GM12878 (cell line): ENCODE results near the gene ERFL. TPM values are rescaled to one million over a fixed set of nuclear protein-coding genes. Genes with fewer than 3 reads are reported as not detected.

Experiments
- ATAC-seq: fragments of 200-7000 bp; cut with Tn5 transposase; 3 replicates; pipeline ENCODE4 v1.9.1; 2020; ENCODE audit warnings: mild to moderate bottlenecking, moderate library complexity
- BruUV-seq: library from RNA; stranded (reverse); fragments of 400-500 nt; replicated peaks from 2 replicates; lab custom pipeline; 2021; lab: Mats Ljungman, UMichigan
- CTCF ChIA-PET: fragments of 300-600 bp; sonication (Branson Sonifier 250); formaldehyde crosslinking; extraction: SDS; loops from one replicate; lab custom pipeline; 2021; ENCODE audit warnings: inconsistent platforms; lab: Yijun Ruan, JAX
- POLR2A ChIA-PET: fragments of 350-600 bp; formaldehyde crosslinking; extraction: SDS; loops from one replicate; lab custom pipeline; 2021; ENCODE audit warnings: inconsistent platforms; lab: Charles Lee
- RAD21 ChIA-PET: fragments of 300-600 bp; sonication (Branson Sonifier 250); formaldehyde crosslinking; loops from one replicate; lab custom pipeline; 2023; ENCODE audit warnings: antibody characterized with exemption; ENCODE audit not compliant: unreplicated experiment; lab: Charles Lee
- SMC1A ChIA-PET: fragments of 300-600 bp; sonication (Branson Sonifier 250); formaldehyde crosslinking; loops from one replicate; lab custom pipeline; 2023; ENCODE audit not compliant: unreplicated experiment, uncharacterized antibody; lab: Charles Lee
- DNase-seq: peaks from one replicate; pipeline ENCODE4 v3.0.0-alpha.2; 2011; ENCODE audit warnings: low read depth, low spot score
- FAIRE-seq: peaks from 3 replicates; lab custom pipeline; 2011; peaks lifted over from hg19 to GRCh38; lab: Jason Lieb, UNC
- H2AFZ ChIP-seq: 2 replicates; pipeline ENCODE4 v1.6.0; 2011; ENCODE audit warnings: low read depth, low read length, control low read depth; ENCODE audit not compliant: control insufficient read depth
- H3K27ac ChIP-seq: 2 replicates; pipeline ENCODE4 v1.5.1; 2011; ENCODE audit warnings: control low read depth; ENCODE audit not compliant: control insufficient read depth, insufficient read depth
- H3K27me3 ChIP-seq, 2 experiments: replicated peaks in 1 of 2; 2 replicates each; pipeline versions ENCODE4 v1.6.0 to v1.6.1; 2011; ENCODE audit warnings: low read length in 1 of 2; ENCODE audit not compliant: control insufficient read depth in 2 of 2, insufficient read depth in 2 of 2
- H3K36me3 ChIP-seq, 2 experiments: 2 replicates each; pipeline ENCODE4 v1.5.1; 2011; ENCODE audit warnings: low read length in 1 of 2; ENCODE audit not compliant: control insufficient read depth in 2 of 2, insufficient read depth in 2 of 2
- H3K4me1 ChIP-seq: 2 replicates; pipeline ENCODE4 v1.6.1; 2011; ENCODE audit warnings: mild to moderate bottlenecking, low read length, moderate library complexity, mixed read lengths; ENCODE audit not compliant: control insufficient read depth, insufficient read depth
- H3K4me2 ChIP-seq: 2 replicates; pipeline ENCODE4 v1.6.0; 2011; ENCODE audit warnings: control low read depth; ENCODE audit not compliant: control insufficient read depth, insufficient read depth
- H3K4me3 ChIP-seq: fragments of 200-600 bp; sonication (generic); 2 replicates; pipeline ENCODE4 v1.5.1; 2016
- H3K79me2 ChIP-seq: 2 replicates; pipeline ENCODE4 v1.6.0; 2011; ENCODE audit warnings: low read length; ENCODE audit not compliant: control insufficient read depth, insufficient read depth
- H3K9ac ChIP-seq: 2 replicates; pipeline ENCODE4 v1.8.0; 2011; ENCODE audit warnings: low read length, control low read depth, mixed read lengths; ENCODE audit not compliant: control insufficient read depth, insufficient read depth
- H3K9me3 ChIP-seq: replicated peaks from 3 replicates; pipeline ENCODE4 v1.5.1; 2011; ENCODE audit warnings: mild to moderate bottlenecking, low read length; ENCODE audit not compliant: control insufficient read depth, insufficient read depth
- H4K20me1 ChIP-seq: 2 replicates; pipeline ENCODE4 v1.6.0; 2011; ENCODE audit not compliant: control insufficient read depth, insufficient read depth
- BHLHE40 ChIP-seq, 2 experiments: fragments of 450-650 bp in 1 of 2; IDR thresholded peaks; 2 replicates each; pipeline ENCODE4 v1.6.1; 2011 to 2017; ENCODE audit warnings: low read depth in 2 of 2, borderline replicate concordance in 1 of 2, improper control_type of control experiment in 1 of 2, low read length in 1 of 2, mild to moderate bottlenecking in 1 of 2
- CBX3 ChIP-seq: fragments of 200-600 bp; sonication (generic); IDR thresholded peaks from 2 replicates; pipeline ENCODE4 v1.6.1; 2016; ENCODE audit warnings: low read depth, borderline replicate concordance
- CBX5 ChIP-seq: sonication (generic); IDR thresholded peaks from 2 replicates; pipeline ENCODE4 v1.6.1; 2016; ENCODE audit warnings: low read depth, moderate library complexity, mild to moderate bottlenecking, inconsistent platforms
- ETV6 ChIP-seq, 2 experiments: fragments of 450-650 bp in 1 of 2; IDR thresholded peaks in 1 of 2; conservative IDR thresholded peaks in 1 of 2; 2 replicates each; pipeline ENCODE4 v1.6.1; 2014; ENCODE audit warnings: antibody characterized with exemption in 1 of 2, borderline replicate concordance in 1 of 2, low read depth in 1 of 2, mild to moderate bottlenecking in 1 of 2, moderate library complexity in 1 of 2
- EZH2 ChIP-seq: IDR thresholded peaks from 2 replicates; pipeline ENCODE4 v1.6.1; 2012; ENCODE audit warnings: low read depth, mild to moderate bottlenecking, control low read depth, inconsistent platforms, low read length, borderline replicate concordance; ENCODE audit not compliant: control insufficient read depth
- FOXM1 ChIP-seq: IDR thresholded peaks from 2 replicates; pipeline ENCODE4 v1.6.1; 2012; ENCODE audit warnings: low read depth, mild to moderate bottlenecking, inconsistent platforms, low read length, moderate library complexity
- MTA3 ChIP-seq: IDR thresholded peaks from 2 replicates; pipeline ENCODE4 v1.6.1; 2012; ENCODE audit warnings: low read length, inconsistent platforms, borderline replicate concordance
- POLR2AphosphoS2 ChIP-seq: IDR thresholded peaks from 2 replicates; pipeline ENCODE4 v1.6.1; 2011; ENCODE audit warnings: low read depth, mild to moderate bottlenecking, low read length, improper control_type of control experiment, moderate library complexity
- RBBP5 ChIP-seq: fragments of 200-600 bp; sonication (generic); conservative IDR thresholded peaks from 2 replicates; pipeline ENCODE4 v1.6.1; 2016
- SIN3A ChIP-seq: IDR thresholded peaks from 2 replicates; pipeline ENCODE4 v1.6.1; 2012; ENCODE audit warnings: low read depth, low read length, improper control_type of control experiment
- TARDBP ChIP-seq: IDR thresholded peaks from 2 replicates; pipeline ENCODE4 v1.6.1; 2016; ENCODE audit warnings: borderline replicate concordance
- TBL1XR1 ChIP-seq: IDR thresholded peaks from 2 replicates; pipeline ENCODE4 v1.6.1; 2012; ENCODE audit warnings: low read depth, low read length, improper control_type of control experiment
- ZBTB11 ChIP-seq: fragments of 450-650 bp; formaldehyde crosslinking; IDR thresholded peaks from 2 replicates; pipeline ENCODE4 v1.5.0; 2022; ENCODE audit warnings: mild to moderate bottlenecking, missing genetic modification characterization
- WGBS: methylation state at CpG from one replicate; pipeline ENCODE4 v1.1.6; 2016; ENCODE audit warnings: low lambda C conversion rate; ENCODE audit not compliant: insufficient replicate concordance, insufficient coverage; ENCODE audit errors: missing lambda C conversion rate; 5-methylcytosine and 5-hydroxymethylcytosine counted together
- in situ Hi-C: fragments of 300-500 bp; cut with MboI; formaldehyde crosslinking; loops from 9 replicates; pipeline ENCODE4 v1.14.3; 2018; ENCODE audit warnings: mixed read lengths
- intact Hi-C: fragments of 100-400 bp; cut with micrococcal nuclease; formaldehyde crosslinking; loops from one replicate; pipeline ENCODE4 v1.14.2; 2022; ENCODE audit not compliant: unreplicated experiment
- polyA plus RNA-seq, 11 experiments: library from polyadenylated mRNA; depleted of rRNA in 4 of 11; unstranded in 6 of 11; stranded (reverse) in 5 of 11; fragments of >200 nt; fragmentation: Nextera tagmentation in 4 of 11; fragmentation: Illumina TruSeq in 1 of 11; extraction: Ambion mirVana in 4 of 11; extraction: Trizol in 1 of 11; gene quantifications; 1 replicate in 1 of 11; 2 replicates in 10 of 11; pipeline versions ENCODE4 v1.2.1 to v1.2.3, GENCODE V29; 2011 to 2016; ENCODE audit warnings: inconsistent platforms in 2 of 11, missing spikeins in 2 of 11, low read depth in 1 of 11
- total RNA-seq, 4 experiments: library from RNA; depleted of rRNA in 3 of 4; stranded (reverse); fragments of >200 nt in 3 of 4; fragmentation: Illumina TruSeq in 1 of 4; extraction: Trizol in 1 of 4; gene quantifications; 2 replicates each; pipeline versions ENCODE4 v1.2.1 to v1.2.3, GENCODE V29; 2013 to 2021
- TF ChIP-seq, protein P1 (sequence below): fragments of 450-650 bp; conservative IDR thresholded peaks from 2 replicates; pipeline ENCODE4 v1.6.1; 2017; ENCODE audit warnings: mild to moderate bottlenecking, moderate library complexity

ERFL gene
- total and polyA plus RNA-seq, 10 of the 15 experiments (the other 5 are each of a cell fraction or from before 2014, with no cell fraction given): 0.04 to 0.10 (median 0.05) TPM; not detected in 7

GRCh38 chr19:41883821-41884733, 44.2 kb downstream of the ERFL start (continued):
- no peak for TF ChIP-seq ZBTB11 (CRISPR knock-in tag)
- TF ChIP-seq POLR2AphosphoS2: peak; percentile 28
- no peak for TF ChIP-seq RBBP5
- TF ChIP-seq, all 136 proteins: peak for 73

GRCh38 chr19:41883463-41883820, 44.8 kb downstream of the ERFL start:
- in situ Hi-C loops: no loop called here
- TSS peak; percentile 91 for BruUV-seq
- H3K9me3 ChIP-seq: no peaks in the 10 kb centered on the region
- H3K4me1 ChIP-seq: peaks cover 33% of the 10 kb centered on the region
- under 1% methylated on average over 23 of the region's 23 CpGs for WGBS
- H3K27ac ChIP-seq: peak overlapping the region; percentile 87
- DNase-seq: no peak
- no peaks in the 10 kb centered on the region for H4K20me1 ChIP-seq
- intact Hi-C loops: no loop called here
- H2AFZ ChIP-seq: peak overlapping the region; percentile 21; the same call in 1 of the 2 replicates
- peaks cover 73% of the 10 kb centered on the region for H3K79me2 ChIP-seq
- CTCF ChIA-PET: interaction anchor here (1.2 to 10.8 kb wide), 4 partner anchors 9 to 54 kb away, joined by 3 to 136 read pairs (median 27); partner anchors contain the start of genes CD79A and RPS19
- SMC1A ChIA-PET: interaction anchor here (0.7 to 2.1 kb wide), 2 partner anchors 20 to 24 kb away, joined by 3 to 6 read pairs; partner anchors contain the start of gene RPS19
- ATAC-seq: peak; percentile 9
- H3K4me3 ChIP-seq: peak overlapping the region; percentile 89
- peak; percentile 41 for FAIRE-seq
- H3K27me3 ChIP-seq: no peaks in the 10 kb centered on the region
- H3K4me2 ChIP-seq: peak overlapping the region; percentile 52
- peak overlapping the region; percentile 73 for H3K9ac ChIP-seq
- peaks cover 5 to 9% of the 10 kb centered on the region in 2 experiments; a peak in 3 of 4 replicates for H3K36me3 ChIP-seq
- POLR2A ChIA-PET: interaction anchor here (0.6 to 6.9 kb wide), 5 partner anchors 11 to 623 kb away, joined by 3 to 90 read pairs (median 8); partner anchors contain the start of gene RPS19
- RAD21 ChIA-PET: interaction anchor here (7.1 kb wide), 1 partner anchor 9 kb away, joined by 120 read pairs; the partner anchor contains the start of gene CD79A
- TF ChIP-seq, protein P1, sequence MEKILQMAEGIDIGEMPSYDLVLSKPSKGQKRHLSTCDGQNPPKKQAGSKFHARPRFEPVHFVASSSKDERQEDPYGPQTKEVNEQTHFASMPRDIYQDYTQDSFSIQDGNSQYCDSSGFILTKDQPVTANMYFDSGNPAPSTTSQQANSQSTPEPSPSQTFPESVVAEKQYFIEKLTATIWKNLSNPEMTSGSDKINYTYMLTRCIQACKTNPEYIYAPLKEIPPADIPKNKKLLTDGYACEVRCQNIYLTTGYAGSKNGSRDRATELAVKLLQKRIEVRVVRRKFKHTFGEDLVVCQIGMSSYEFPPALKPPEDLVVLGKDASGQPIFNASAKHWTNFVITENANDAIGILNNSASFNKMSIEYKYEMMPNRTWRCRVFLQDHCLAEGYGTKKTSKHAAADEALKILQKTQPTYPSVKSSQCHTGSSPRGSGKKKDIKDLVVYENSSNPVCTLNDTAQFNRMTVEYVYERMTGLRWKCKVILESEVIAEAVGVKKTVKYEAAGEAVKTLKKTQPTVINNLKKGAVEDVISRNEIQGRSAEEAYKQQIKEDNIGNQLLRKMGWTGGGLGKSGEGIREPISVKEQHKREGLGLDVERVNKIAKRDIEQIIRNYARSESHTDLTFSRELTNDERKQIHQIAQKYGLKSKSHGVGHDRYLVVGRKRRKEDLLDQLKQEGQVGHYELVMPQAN: 0 out of 2 replicates have a peak, but pooled peaks have one; percentile 29
- TF ChIP-seq FOXM1: 0 out of 2 replicates have a peak, but pooled peaks have one; percentile 12
- 0 out of 2 replicates have a peak, but pooled peaks have one; percentile 5 for TF ChIP-seq TARDBP
- TF ChIP-seq CBX5: no peak
- TF ChIP-seq EZH2: no peak
- no peak for TF ChIP-seq TBL1XR1
- TF ChIP-seq SIN3A: peak; percentile 35; the same call in 1 of the 2 replicates
- peak; percentile 56 to 81; a peak in 2 of 4 replicates for TF ChIP-seq BHLHE40 (IDR thresholded peaks at IDR 0.05; ENCODE audit: borderline replicate concordance in 1 of 2, low read depth in 2 of 2, low read length in 1 of 2)
- TF ChIP-seq CBX3: no peak
- peak; percentile 73; the same call in 1 of the 2 replicates for TF ChIP-seq MTA3
- TF ChIP-seq ETV6 (conservative IDR thresholded peaks at IDR 0.05 in 1 of 2, IDR thresholded peaks at IDR 0.05 in 1 of 2; ENCODE audit: borderline replicate concordance in 1 of 2, low read depth in 1 of 2): peak in 1 of 2 experiments; percentile 2; a peak in 1 of 4 replicates
